ENCODE results near the gene VAPA. TPM values are rescaled to one million over a fixed set of nuclear protein-coding genes. Genes with fewer than 3 reads are reported as not detected.

The VAPA gene
- total and polyA plus RNA-seq, 2 of the 4 experiments (the other 2 are of a cell fraction): 199 to 206 TPM

GRCh38 chr18:9916077-9916639, 2.3 kb downstream of the VAPA start:
- Histone ChIP-seq H2AK5ac (ENCODE audit: low read depth, low read length) (peak overlapping the region; percentile 56; the same call in 1 of the 2 replicates), H3K4me2 (ENCODE audit: low read depth, low read length) (peak overlapping the region; percentile 90), H3K56ac (ENCODE audit: extremely low read depth, insufficient read depth, low read length) (no peak overlapping the region), H4K91ac (ENCODE audit: insufficient read depth, low read depth, low read length) (no peak overlapping the region), H3K4me3 (ENCODE audit: insufficient read depth, low read depth, low read length) (peak overlapping the region; percentile 87), H3K36me3 (ENCODE audit: control insufficient read depth, insufficient read depth, low read length) (no peaks in the 10 kb centered on the region), H3K18ac (ENCODE audit: low read depth, low read length) (no peak overlapping the region), H3K9ac (ENCODE audit: low read depth, low read length) (peak overlapping the region; percentile 54; the same call in 1 of the 2 replicates), H2BK15ac (ENCODE audit: low read depth, low read length) (no peak overlapping the region), H2BK120ac (ENCODE audit: low read depth, low read length) (no peak overlapping the region), H3K4me1 (ENCODE audit: control insufficient read depth, insufficient read depth, low read length) (peaks cover 4% of the 10 kb centered on the region; the same call in 1 of the 2 replicates), H2AK9ac (replicated peaks; ENCODE audit: low read depth, low read length, poor library complexity) (peak overlapping the region; percentile 52), H2BK20ac (ENCODE audit: low read depth, low read length) (no peak overlapping the region), H2BK5ac (ENCODE audit: low read depth, low read length, poor library complexity, severe bottlenecking) (peak overlapping the region; percentile 96), H3K79me1 (ENCODE audit: low read depth in 1 of 2, low read length in 2 of 2) (peaks cover 0 to 31% of the 10 kb centered on the region in 2 experiments; a peak in 2 of 4 replicates), H3K9me3 (ENCODE audit: control insufficient read depth, insufficient read depth, low read length) (no peaks in the 10 kb centered on the region), H2AFZ (replicated peaks; ENCODE audit: low read length, poor library complexity) (no peak overlapping the region), H4K20me1 (ENCODE audit: insufficient read depth, low read length) (peaks cover 66% of the 10 kb centered on the region), H4K5ac (ENCODE audit: low read depth, low read length) (no peak overlapping the region), H3K4ac (ENCODE audit: low read depth, low read length) (peak overlapping the region; percentile 52; the same call in 1 of the 2 replicates), H3K9me1 (ENCODE audit: insufficient read depth, low read length) (peaks cover 21% of the 10 kb centered on the region), H4K8ac (ENCODE audit: low read depth in 2 of 2, low read length in 2 of 2) (no peak overlapping the region), H3K27me3 (ENCODE audit: control insufficient read depth, insufficient read depth, low read length) (no peaks in the 10 kb centered on the region), H3K23ac (ENCODE audit: low read depth, low read length) (peak overlapping the region; percentile 66; the same call in 1 of the 2 replicates), H3K27ac (ENCODE audit: insufficient read depth, low read length) (peak overlapping the region; percentile 17; the same call in 1 of the 2 replicates), H3K14ac (replicated peaks; ENCODE audit: low read depth, low read length) (peak overlapping the region; percentile 61)
- ChIA-PET CTCF (interaction anchor here (1.1 kb wide), 1 partner anchor 341 kb away, joined by 3 read pairs; no protein-coding TSS in a partner anchor), POLR2A (ENCODE audit: unreplicated experiment) (no interaction called here)
- in situ Hi-C loops (cut with MboI; ENCODE audit: low sequenced_read_pairs) (no loop called here), dilution Hi-C loops (cut with HindIII; ENCODE audit: low sequenced_read_pairs, unreplicated experiment) (no loop called here), intact Hi-C loops (cut with micrococcal nuclease) (loop anchor here (5.0 to 10.0 kb wide), 3 partner anchors 89 to 341 kb away; partner anchors contain the start of gene RAB31)
- TF ChIP-seq RFX5 (IDR thresholded peaks at IDR 0.05; ENCODE audit: low read depth, low read length): no peak
- TF ChIP-seq POLR2A (IDR thresholded peaks at IDR 0.05; ENCODE audit: low read depth, low read length): peak; percentile 48
- WGBS, 2 experiments (ENCODE audit: extremely low coverage in 2 of 2, insufficient read length in 1 of 2): no CpG with 5 or more reads among the region's 2 CpGs
- DNase-seq: peak; percentile 25
- no peak for ATAC-seq (ENCODE audit: low read depth)
- TSS peak; percentile 53 for BruUV-seq (replicated peaks)

Data from IMR-90 (cell line).